Cardiac fibroblast (primary cell): ENCODE data around the gene DAB2.
A peak's percentile ranks its signal among the peaks of the same experiment; 100 is the strongest.

Source experiments
- DNase-seq, 2 donors: peaks; one replicate each; pipeline versions ENCODE4 v3.0.0 to v3.0.0-alpha.2; 2010; ENCODE audit warnings: low read depth in 2 of 2
- H3K4me3 ChIP-seq, 2 donors: replicated peaks in 1 of 2; 1 replicate in 1 of 2; 2 replicates in 1 of 2; pipeline ENCODE4 v1.5.1; 2011; ENCODE audit warnings: low read depth in 2 of 2, low read length in 2 of 2, mild to moderate bottlenecking in 2 of 2, moderate library complexity in 1 of 2
- CTCF ChIP-seq: IDR thresholded peaks from one replicate; pipeline ENCODE4 v1.5.1; 2011; ENCODE audit warnings: low read depth, mild to moderate bottlenecking, low read length, inconsistent platforms

Gene DAB2

GRCh38 chr5:39355324-39355723 is 69.5 kb downstream of the DAB2 start:
- no peak overlapping the region for H3K4me3 ChIP-seq
- no peak for TF ChIP-seq CTCF
- DNase-seq = peak in 1 of 2 donors; percentile 48

GRCh38 chr5:39353717-39354399 is 70.9 kb downstream of the DAB2 start:
- no peak for TF ChIP-seq CTCF
- no peak for DNase-seq
- no peak overlapping the region for H3K4me3 ChIP-seq

- DNase-seq = no peak
- TF ChIP-seq CTCF = no peak
- no peak overlapping the region for H3K4me3 ChIP-seq
These were observed 71.8 kb downstream of the DAB2 start for GRCh38 chr5:39352951-39353350.

- no peak for TF ChIP-seq CTCF
- no peak overlapping the region for H3K4me3 ChIP-seq
- no peak for DNase-seq
These were observed 72.6 kb downstream of the DAB2 start for GRCh38 chr5:39352170-39352569.

- no peak for DNase-seq
- H3K4me3 ChIP-seq = no peak overlapping the region
- TF ChIP-seq CTCF = no peak
These were observed 75.3 kb downstream of the DAB2 start for GRCh38 chr5:39349484-39349883.

- H3K4me3 ChIP-seq = no peak overlapping the region
- DNase-seq = no peak
- no peak for TF ChIP-seq CTCF
These were observed 82.3 kb downstream of the DAB2 start for GRCh38 chr5:39342460-39342859.

- DNase-seq = no peak
- no peak overlapping the region for H3K4me3 ChIP-seq
- TF ChIP-seq CTCF = no peak
These were observed 82.9 kb downstream of the DAB2 start for GRCh38 chr5:39341896-39342295.
